HG03432 (cell line): ENCODE results near the gene SLC5A1.

Experiments used
- ATAC-seq: cut with Tn5 transposase; IDR thresholded peaks from one replicate; pipeline ENCODE4 v1.9.1; 2021; ENCODE audit warnings: mild to moderate bottlenecking, moderate library complexity; ENCODE audit not compliant: unreplicated experiment

SLC5A1 gene

GRCh38 chr22:32050678-32051515 lies 7.8 kb downstream of the SLC5A1 start:
- ATAC-seq: no peak

GRCh38 chr22:32052244-32052643 lies 9.2 kb downstream of the SLC5A1 start:
- no peak for ATAC-seq

GRCh38 chr22:32052936-32053791 lies 10.1 kb downstream of the SLC5A1 start:
- ATAC-seq: no peak

GRCh38 chr22:32055069-32055468 lies 12.0 kb downstream of the SLC5A1 start:
- no peak for ATAC-seq

GRCh38 chr22:32058656-32059260 lies 15.7 kb downstream of the SLC5A1 start:
- ATAC-seq: no peak

GRCh38 chr22:32059426-32059825 lies 16.4 kb downstream of the SLC5A1 start:
- ATAC-seq: no peak

- ATAC-seq: no peak
Observed at GRCh38 chr22:32063701-32064100, 20.6 kb downstream of the SLC5A1 start.

GRCh38 chr22:32066820-32067219 lies 23.8 kb downstream of the SLC5A1 start:
- no peak for ATAC-seq

GRCh38 chr22:32067613-32068012 lies 24.6 kb downstream of the SLC5A1 start:
- ATAC-seq: no peak

GRCh38 chr22:32069579-32070372 lies 26.7 kb downstream of the SLC5A1 start:
- ATAC-seq: no peak

GRCh38 chr22:32073262-32073661 lies 30.2 kb downstream of the SLC5A1 start:
- no peak for ATAC-seq

- no peak for ATAC-seq
Observed at GRCh38 chr22:32073823-32074380, 30.8 kb downstream of the SLC5A1 start.

- no peak for ATAC-seq
Observed at GRCh38 chr22:32075997-32076760, 33.1 kb downstream of the SLC5A1 start.

- ATAC-seq: no peak
Observed at GRCh38 chr22:32076761-32077084, 33.7 kb downstream of the SLC5A1 start.

- ATAC-seq: no peak
Observed at GRCh38 chr22:32077151-32077550, 34.1 kb downstream of the SLC5A1 start.

GRCh38 chr22:32079130-32080089 lies 36.3 kb downstream of the SLC5A1 start:
- ATAC-seq: no peak

- ATAC-seq: no peak
Observed at GRCh38 chr22:32080904-32081303, 37.8 kb downstream of the SLC5A1 start.

- no peak for ATAC-seq
Observed at GRCh38 chr22:32082331-32082730, 39.3 kb downstream of the SLC5A1 start.

GRCh38 chr22:32083000-32083399 lies 39.9 kb downstream of the SLC5A1 start:
- ATAC-seq: no peak
